GM12878 (cell line): Measurements from ENCODE around the gene RMC1. TPM values are rescaled to one million over a fixed set of nuclear protein-coding genes. Genes with fewer than 3 reads are reported as not detected.

Experiments used
- ATAC-seq: fragments of 200-7000 bp; cut with Tn5 transposase; 3 replicates; pipeline ENCODE4 v1.9.1; 2020; ENCODE audit warnings: mild to moderate bottlenecking, moderate library complexity
- BruUV-seq: library from RNA; stranded (reverse); fragments of 400-500 nt; replicated peaks from 2 replicates; lab custom pipeline; 2021; lab: Mats Ljungman, UMichigan
- CTCF ChIA-PET: fragments of 300-600 bp; sonication (Branson Sonifier 250); formaldehyde crosslinking; extraction: SDS; loops from one replicate; lab custom pipeline; 2021; ENCODE audit warnings: inconsistent platforms; lab: Yijun Ruan, JAX
- POLR2A ChIA-PET: fragments of 350-600 bp; formaldehyde crosslinking; extraction: SDS; loops from one replicate; lab custom pipeline; 2021; ENCODE audit warnings: inconsistent platforms; lab: Charles Lee
- RAD21 ChIA-PET: fragments of 300-600 bp; sonication (Branson Sonifier 250); formaldehyde crosslinking; loops from one replicate; lab custom pipeline; 2023; ENCODE audit warnings: antibody characterized with exemption; ENCODE audit not compliant: unreplicated experiment; lab: Charles Lee
- SMC1A ChIA-PET: fragments of 300-600 bp; sonication (Branson Sonifier 250); formaldehyde crosslinking; loops from one replicate; lab custom pipeline; 2023; ENCODE audit not compliant: unreplicated experiment, uncharacterized antibody; lab: Charles Lee
- DNase-seq: peaks from one replicate; pipeline ENCODE4 v3.0.0-alpha.2; 2011; ENCODE audit warnings: low read depth, low spot score
- FAIRE-seq: peaks from 3 replicates; lab custom pipeline; 2011; peaks lifted over from hg19 to GRCh38; lab: Jason Lieb, UNC
- H2AFZ ChIP-seq: 2 replicates; pipeline ENCODE4 v1.6.0; 2011; ENCODE audit warnings: low read depth, low read length, control low read depth; ENCODE audit not compliant: control insufficient read depth
- H3K27ac ChIP-seq: 2 replicates; pipeline ENCODE4 v1.5.1; 2011; ENCODE audit warnings: control low read depth; ENCODE audit not compliant: control insufficient read depth, insufficient read depth
- H3K27me3 ChIP-seq, 2 experiments: replicated peaks in 1 of 2; 2 replicates each; pipeline versions ENCODE4 v1.6.0 to v1.6.1; 2011; ENCODE audit warnings: low read length in 1 of 2; ENCODE audit not compliant: control insufficient read depth in 2 of 2, insufficient read depth in 2 of 2
- H3K36me3 ChIP-seq, 2 experiments: 2 replicates each; pipeline ENCODE4 v1.5.1; 2011; ENCODE audit warnings: low read length in 1 of 2; ENCODE audit not compliant: control insufficient read depth in 2 of 2, insufficient read depth in 2 of 2
- H3K4me1 ChIP-seq: 2 replicates; pipeline ENCODE4 v1.6.1; 2011; ENCODE audit warnings: mild to moderate bottlenecking, low read length, moderate library complexity, mixed read lengths; ENCODE audit not compliant: control insufficient read depth, insufficient read depth
- H3K4me2 ChIP-seq: 2 replicates; pipeline ENCODE4 v1.6.0; 2011; ENCODE audit warnings: control low read depth; ENCODE audit not compliant: control insufficient read depth, insufficient read depth
- H3K4me3 ChIP-seq: fragments of 200-600 bp; sonication (generic); 2 replicates; pipeline ENCODE4 v1.5.1; 2016
- H3K79me2 ChIP-seq: 2 replicates; pipeline ENCODE4 v1.6.0; 2011; ENCODE audit warnings: low read length; ENCODE audit not compliant: control insufficient read depth, insufficient read depth
- H3K9ac ChIP-seq: 2 replicates; pipeline ENCODE4 v1.8.0; 2011; ENCODE audit warnings: low read length, control low read depth, mixed read lengths; ENCODE audit not compliant: control insufficient read depth, insufficient read depth
- H3K9me3 ChIP-seq: replicated peaks from 3 replicates; pipeline ENCODE4 v1.5.1; 2011; ENCODE audit warnings: mild to moderate bottlenecking, low read length; ENCODE audit not compliant: control insufficient read depth, insufficient read depth
- H4K20me1 ChIP-seq: 2 replicates; pipeline ENCODE4 v1.6.0; 2011; ENCODE audit not compliant: control insufficient read depth, insufficient read depth
- BRCA1 ChIP-seq: IDR thresholded peaks from 2 replicates; pipeline ENCODE4 v1.6.1; 2011; ENCODE audit warnings: low read depth, low read length, improper control_type of control experiment
- CEBPB ChIP-seq, 2 experiments: fragments of 150-350 bp in 1 of 2; IDR thresholded peaks; 2 replicates each; pipeline ENCODE4 v1.6.1; 2012 to 2014; ENCODE audit warnings: low read depth in 2 of 2, low read length in 2 of 2, borderline replicate concordance in 1 of 2, inconsistent platforms in 1 of 2
- HDGF ChIP-seq: fragments of 450-650 bp; IDR thresholded peaks from 2 replicates; pipeline ENCODE4 v1.6.1; 2016; ENCODE audit warnings: antibody characterized with exemption
- IKZF1 ChIP-seq: fragments of 450-650 bp; conservative IDR thresholded peaks from 2 replicates; pipeline ENCODE4 v1.6.1; 2017; ENCODE audit warnings: antibody characterized with exemption, mild to moderate bottlenecking
- MEF2B ChIP-seq: fragments of 450-650 bp; IDR thresholded peaks from 2 replicates; pipeline ENCODE4 v1.6.1; 2018; ENCODE audit warnings: mild to moderate bottlenecking, moderate library complexity; ENCODE audit not compliant: partially characterized antibody, poor library complexity, severe bottlenecking
- MLLT1 ChIP-seq: fragments of 450-650 bp; IDR thresholded peaks from 2 replicates; pipeline ENCODE4 v1.6.1; 2016; ENCODE audit warnings: mild to moderate bottlenecking
- MXI1 ChIP-seq: fragments of 150-350 bp; IDR thresholded peaks from 2 replicates; pipeline ENCODE4 v1.6.1; 2011; ENCODE audit warnings: low read depth, mild to moderate bottlenecking, inconsistent platforms, low read length, improper control_type of control experiment
- POLR2A ChIP-seq: IDR thresholded peaks from 2 replicates; pipeline ENCODE4 v1.6.1; 2011; ENCODE audit warnings: low read depth, mild to moderate bottlenecking, low read length
- ZNF592 ChIP-seq: fragments of 450-650 bp; IDR thresholded peaks from 2 replicates; pipeline ENCODE4 v1.6.1; 2017; ENCODE audit warnings: mild to moderate bottlenecking, moderate library complexity
- ZNF687 ChIP-seq: fragments of 450-650 bp; IDR thresholded peaks from 2 replicates; pipeline ENCODE4 v1.6.1; 2017; ENCODE audit warnings: mild to moderate bottlenecking, moderate library complexity
- WGBS: methylation state at CpG from one replicate; pipeline ENCODE4 v1.1.6; 2016; ENCODE audit warnings: low lambda C conversion rate; ENCODE audit not compliant: insufficient replicate concordance, insufficient coverage; ENCODE audit errors: missing lambda C conversion rate; 5-methylcytosine and 5-hydroxymethylcytosine counted together
- in situ Hi-C: fragments of 300-500 bp; cut with MboI; formaldehyde crosslinking; loops from 9 replicates; pipeline ENCODE4 v1.14.3; 2018; ENCODE audit warnings: mixed read lengths
- intact Hi-C: fragments of 100-400 bp; cut with micrococcal nuclease; formaldehyde crosslinking; loops from one replicate; pipeline ENCODE4 v1.14.2; 2022; ENCODE audit not compliant: unreplicated experiment
- polyA plus RNA-seq, 11 experiments: library from polyadenylated mRNA; depleted of rRNA in 4 of 11; unstranded in 6 of 11; stranded (reverse) in 5 of 11; fragments of >200 nt; fragmentation: Nextera tagmentation in 4 of 11; fragmentation: Illumina TruSeq in 1 of 11; extraction: Ambion mirVana in 4 of 11; extraction: Trizol in 1 of 11; gene quantifications; 1 replicate in 1 of 11; 2 replicates in 10 of 11; pipeline versions ENCODE4 v1.2.1 to v1.2.3, GENCODE V29; 2011 to 2016; ENCODE audit warnings: inconsistent platforms in 2 of 11, missing spikeins in 2 of 11, low read depth in 1 of 11
- total RNA-seq, 4 experiments: library from RNA; depleted of rRNA in 3 of 4; stranded (reverse); fragments of >200 nt in 3 of 4; fragmentation: Illumina TruSeq in 1 of 4; extraction: Trizol in 1 of 4; gene quantifications; 2 replicates each; pipeline versions ENCODE4 v1.2.1 to v1.2.3, GENCODE V29; 2013 to 2021

Gene RMC1
- total and polyA plus RNA-seq, 10 of the 15 experiments (the other 5 are each of a cell fraction or from before 2014, with no cell fraction given), result 8.4 to 57.6 (median 42.5) TPM

GRCh38 chr18:23487738-23488570 is 15.4 kb upstream of the RMC1 start:
- Histone ChIP-seq H3K4me2 (peak overlapping the region; percentile 85), H2AFZ (peak overlapping the region; percentile 76)
- peak; percentile 92 for ATAC-seq

More at GRCh38 chr18:23487738-23488570, 15.4 kb upstream of the RMC1 start:
- H4K20me1 ChIP-seq, result no peaks in the 10 kb centered on the region
- H3K79me2 ChIP-seq, result no peaks in the 10 kb centered on the region
- TF ChIP-seq MEF2B (peak; percentile 28), HDGF (peak; percentile 37; the same call in 1 of the 2 replicates), ZNF687 (peak; percentile 75), POLR2A (peak; percentile 43), MLLT1 (peak; percentile 54; the same call in 1 of the 2 replicates), IKZF1 (peak; percentile 10; the same call in 1 of the 2 replicates), BRCA1 (no peak), ZNF592 (0 out of 2 replicates have a peak, but pooled peaks have one; percentile 56), MXI1 (peak; percentile 41; the same call in 1 of the 2 replicates), CEBPB (IDR thresholded peaks at IDR 0.05; ENCODE audit: borderline replicate concordance in 1 of 2, low read depth in 2 of 2, low read length in 2 of 2) (no peak)
- TF ChIP-seq, all 136 proteins: peak for 8
- Histone ChIP-seq H3K4me3 (peak overlapping the region; percentile 70), H3K9ac (peak overlapping the region; percentile 78), H3K4me1 (peaks cover 10% of the 10 kb centered on the region), H3K27me3 (no peaks in the 10 kb centered on the region), H3K27ac (peak overlapping the region; percentile 93), H3K9me3 (no peaks in the 10 kb centered on the region), H3K36me3 (no peaks in the 10 kb centered on the region)
- RAD21 ChIA-PET, result interaction anchor here (0.7 to 2.0 kb wide), 20 partner anchors 8 to 357 kb away, joined by 3 to 22 read pairs (median 4); partner anchors contain the start of gene RIOK3
- FAIRE-seq, result peak; percentile 96
- POLR2A ChIA-PET, result interaction anchor here (0.6 to 2.0 kb wide), 15 partner anchors 9 to 127 kb away, joined by 3 to 12 read pairs (median 4); partner anchors contain the start of genes RIOK3 and RMC1
- intact Hi-C loops, result no loop called here
- WGBS, result 1% methylated on average over 14 of the region's 14 CpGs
- BruUV-seq, result TSS peak; percentile 94
- SMC1A ChIA-PET, result interaction anchor here (0.9 to 3.3 kb wide), 19 partner anchors 8 to 98 kb away, joined by 3 to 28 read pairs (median 7); partner anchors contain the start of genes RIOK3 and RMC1
- CTCF ChIA-PET, result interaction anchor here (0.6 to 5.6 kb wide), 21 partner anchors 9 to 1235 kb away, joined by 3 to 72 read pairs (median 4); partner anchors contain the start of gene RIOK3
- in situ Hi-C loops, result no loop called here
- DNase-seq, result peak; percentile 62
